ENCODE results near the gene ZNF22.

Gene ZNF22

GRCh38 chr10:44979281-44980191 lies 21.2 kb upstream of the ZNF22 start:
- no peak overlapping the region for H3K4me3 ChIP-seq (ENCODE audit: low read depth, low read length)
- H3K27ac ChIP-seq (ENCODE audit: low read depth, low read length), result peak overlapping the region; percentile 71
- no peaks in the 10 kb centered on the region for H3K9me3 ChIP-seq (ENCODE audit: control insufficient read depth, insufficient read depth, low read length)
- H3K9ac ChIP-seq (ENCODE audit: low read depth, low read length), result no peak overlapping the region
- H3K4me1 ChIP-seq (ENCODE audit: control insufficient read depth, insufficient read depth, low read length), result peaks cover 49% of the 10 kb centered on the region
- no peaks in the 10 kb centered on the region for H3K36me3 ChIP-seq (ENCODE audit: control insufficient read depth, insufficient read depth, low read length)
- H3K27me3 ChIP-seq (ENCODE audit: control insufficient read depth, insufficient read depth, low read length), result 0 out of 2 replicates have a peak, but pooled peaks cover 3% of the 10 kb centered on the region

GRCh38 chr10:44980309-44981171 lies 20.2 kb upstream of the ZNF22 start:
- 0 out of 2 replicates have a peak, but pooled peaks cover 3% of the 10 kb centered on the region for H3K27me3 ChIP-seq (ENCODE audit: control insufficient read depth, insufficient read depth, low read length)
- no peak overlapping the region for H3K4me3 ChIP-seq (ENCODE audit: low read depth, low read length)
- no peaks in the 10 kb centered on the region for H3K9me3 ChIP-seq (ENCODE audit: control insufficient read depth, insufficient read depth, low read length)
- H3K27ac ChIP-seq (ENCODE audit: low read depth, low read length), result no peak overlapping the region
- peaks cover 52% of the 10 kb centered on the region for H3K4me1 ChIP-seq (ENCODE audit: control insufficient read depth, insufficient read depth, low read length)
- no peaks in the 10 kb centered on the region for H3K36me3 ChIP-seq (ENCODE audit: control insufficient read depth, insufficient read depth, low read length)
- no peak overlapping the region for H3K9ac ChIP-seq (ENCODE audit: low read depth, low read length)

- no peaks in the 10 kb centered on the region for H3K9me3 ChIP-seq (ENCODE audit: control insufficient read depth, insufficient read depth, low read length)
- peaks cover 52% of the 10 kb centered on the region for H3K4me1 ChIP-seq (ENCODE audit: control insufficient read depth, insufficient read depth, low read length)
- H3K36me3 ChIP-seq (ENCODE audit: control insufficient read depth, insufficient read depth, low read length), result no peaks in the 10 kb centered on the region
- H3K27me3 ChIP-seq (ENCODE audit: control insufficient read depth, insufficient read depth, low read length), result 0 out of 2 replicates have a peak, but pooled peaks cover 3% of the 10 kb centered on the region
- no peak overlapping the region for H3K4me3 ChIP-seq (ENCODE audit: low read depth, low read length)
- H3K27ac ChIP-seq (ENCODE audit: low read depth, low read length), result no peak overlapping the region
- H3K9ac ChIP-seq (ENCODE audit: low read depth, low read length), result no peak overlapping the region
Observed at GRCh38 chr10:44981172-44982113, 19.3 kb upstream of the ZNF22 start.

- Histone ChIP-seq H3K27ac (ENCODE audit: low read depth, low read length) (no peak overlapping the region), H3K4me3 (ENCODE audit: low read depth, low read length) (no peak overlapping the region), H3K27me3 (ENCODE audit: control insufficient read depth, insufficient read depth, low read length) (0 out of 2 replicates have a peak, but pooled peaks cover 3% of the 10 kb centered on the region), H3K9ac (ENCODE audit: low read depth, low read length) (no peak overlapping the region), H3K36me3 (ENCODE audit: control insufficient read depth, insufficient read depth, low read length) (no peaks in the 10 kb centered on the region), H3K9me3 (ENCODE audit: control insufficient read depth, insufficient read depth, low read length) (no peaks in the 10 kb centered on the region), H3K4me1 (ENCODE audit: control insufficient read depth, insufficient read depth, low read length) (peaks cover 54% of the 10 kb centered on the region)
Observed at GRCh38 chr10:44982114-44982460, 18.6 kb upstream of the ZNF22 start.

- H3K4me3 ChIP-seq (ENCODE audit: low read depth, low read length), result no peak overlapping the region
- H3K9me3 ChIP-seq (ENCODE audit: control insufficient read depth, insufficient read depth, low read length), result no peaks in the 10 kb centered on the region
- peaks cover 53% of the 10 kb centered on the region for H3K4me1 ChIP-seq (ENCODE audit: control insufficient read depth, insufficient read depth, low read length)
- H3K36me3 ChIP-seq (ENCODE audit: control insufficient read depth, insufficient read depth, low read length), result no peaks in the 10 kb centered on the region
- H3K27me3 ChIP-seq (ENCODE audit: control insufficient read depth, insufficient read depth, low read length), result 0 out of 2 replicates have a peak, but pooled peaks cover 3% of the 10 kb centered on the region
- no peak overlapping the region for H3K9ac ChIP-seq (ENCODE audit: low read depth, low read length)
- no peak overlapping the region for H3K27ac ChIP-seq (ENCODE audit: low read depth, low read length)
Observed at GRCh38 chr10:44982496-44982895, 18.2 kb upstream of the ZNF22 start.

GRCh38 chr10:44983066-44983894 lies 17.4 kb upstream of the ZNF22 start:
- Histone ChIP-seq H3K9ac (ENCODE audit: low read depth, low read length) (no peak overlapping the region), H3K27ac (ENCODE audit: low read depth, low read length) (no peak overlapping the region), H3K4me1 (ENCODE audit: control insufficient read depth, insufficient read depth, low read length) (peaks cover 57% of the 10 kb centered on the region), H3K27me3 (ENCODE audit: control insufficient read depth, insufficient read depth, low read length) (0 out of 2 replicates have a peak, but pooled peaks cover 3% of the 10 kb centered on the region), H3K36me3 (ENCODE audit: control insufficient read depth, insufficient read depth, low read length) (no peaks in the 10 kb centered on the region), H3K4me3 (ENCODE audit: low read depth, low read length) (no peak overlapping the region), H3K9me3 (ENCODE audit: control insufficient read depth, insufficient read depth, low read length) (no peaks in the 10 kb centered on the region)

GRCh38 chr10:44983895-44984278 lies 16.8 kb upstream of the ZNF22 start:
- Histone ChIP-seq H3K9ac (ENCODE audit: low read depth, low read length) (no peak overlapping the region), H3K4me1 (ENCODE audit: control insufficient read depth, insufficient read depth, low read length) (peaks cover 56% of the 10 kb centered on the region), H3K27me3 (ENCODE audit: control insufficient read depth, insufficient read depth, low read length) (peaks cover 6% of the 10 kb centered on the region), H3K27ac (ENCODE audit: low read depth, low read length) (no peak overlapping the region), H3K4me3 (ENCODE audit: low read depth, low read length) (no peak overlapping the region), H3K9me3 (ENCODE audit: control insufficient read depth, insufficient read depth, low read length) (no peaks in the 10 kb centered on the region), H3K36me3 (ENCODE audit: control insufficient read depth, insufficient read depth, low read length) (no peaks in the 10 kb centered on the region)

- no peaks in the 10 kb centered on the region for H3K36me3 ChIP-seq (ENCODE audit: control insufficient read depth, insufficient read depth, low read length)
- H3K9ac ChIP-seq (ENCODE audit: low read depth, low read length), result no peak overlapping the region
Observed at GRCh38 chr10:44984671-44985101, 16.0 kb upstream of the ZNF22 start.

GRCh38 chr10:44985175-44985681 lies 15.5 kb upstream of the ZNF22 start:
- peaks cover 55% of the 10 kb centered on the region for H3K4me1 ChIP-seq (ENCODE audit: control insufficient read depth, insufficient read depth, low read length)
- H3K4me3 ChIP-seq (ENCODE audit: low read depth, low read length), result no peak overlapping the region
- H3K9ac ChIP-seq (ENCODE audit: low read depth, low read length), result no peak overlapping the region
- H3K27me3 ChIP-seq (ENCODE audit: control insufficient read depth, insufficient read depth, low read length), result peaks cover 10% of the 10 kb centered on the region
- H3K9me3 ChIP-seq (ENCODE audit: control insufficient read depth, insufficient read depth, low read length), result no peaks in the 10 kb centered on the region
- H3K27ac ChIP-seq (ENCODE audit: low read depth, low read length), result no peak overlapping the region
- H3K36me3 ChIP-seq (ENCODE audit: control insufficient read depth, insufficient read depth, low read length), result no peaks in the 10 kb centered on the region

More at GRCh38 chr10:44984671-44985101, 16.0 kb upstream of the ZNF22 start:
- no peaks in the 10 kb centered on the region for H3K9me3 ChIP-seq (ENCODE audit: control insufficient read depth, insufficient read depth, low read length)
- H3K4me3 ChIP-seq (ENCODE audit: low read depth, low read length), result no peak overlapping the region
- H3K27me3 ChIP-seq (ENCODE audit: control insufficient read depth, insufficient read depth, low read length), result peaks cover 10% of the 10 kb centered on the region
- peaks cover 55% of the 10 kb centered on the region for H3K4me1 ChIP-seq (ENCODE audit: control insufficient read depth, insufficient read depth, low read length)
- no peak overlapping the region for H3K27ac ChIP-seq (ENCODE audit: low read depth, low read length)
